ENCODE measurements around the gene IRF9. TPM values are rescaled to one million over a fixed set of nuclear protein-coding genes. Genes with fewer than 3 reads are reported as not detected.
A peak's percentile ranks its signal among the peaks of the same experiment; 100 is the strongest.

IRF9 gene
- total and polyA plus RNA-seq, 12 donors = 17.7 to 147 (median 36.7) TPM

GRCh38 chr14:24129410-24129998 is 31.6 kb upstream of the IRF9 start:
- H3K36me3 ChIP-seq = peaks cover 0 to 4% (median 0%) of the 10 kb centered on the region in 9 donors
- no peak for DNase-seq
- 90 to 94% methylated on average over 8 of the region's 8 CpGs for WGBS, 2 donors
- no peak overlapping the region for H3K4me3 ChIP-seq
- peaks cover 14 to 36% (median 22%) of the 10 kb centered on the region in 9 donors for H3K4me1 ChIP-seq
- no peaks in the 10 kb centered on the region for H3K27me3 ChIP-seq
- ATAC-seq = no peak
- TF ChIP-seq CTCF (IDR thresholded peaks at IDR 0.05) = no peak
- peak overlapping the region in 1 of 10 donors; percentile 97 for H3K27ac ChIP-seq
- intact Hi-C loops (cut with DNase I) = no loop called here
- H3K9me3 ChIP-seq = no peaks in the 10 kb centered on the region

- ATAC-seq (no peak), DNase-seq (no peak)
- no peaks in the 10 kb centered on the region for H3K36me3 ChIP-seq
- H3K27me3 ChIP-seq = no peaks in the 10 kb centered on the region
- H3K4me3 ChIP-seq = peak within 1 kb of the TSS in 9 of 10 donors; percentile 10 to 50 (median 41)
- TF ChIP-seq CTCF (IDR thresholded peaks at IDR 0.05) = no peak
- H3K9me3 ChIP-seq = no peaks in the 10 kb centered on the region
- peaks cover 14 to 38% (median 24%) of the 10 kb centered on the region in 9 donors for H3K4me1 ChIP-seq
- WGBS, 2 donors = 77 to 83% methylated on average over 5 of the region's 5 CpGs
- peak within 1 kb of the TSS; percentile 81 to 98 (median 94) for H3K27ac ChIP-seq
- intact Hi-C loops (cut with DNase I) = loop anchor here in 2 of 10 donors (2.0 kb wide), 1 partner anchor 16 kb away; the partner anchor contains the start of genes DCAF11 (in 2 of the 2) and NRL (in 2 of the 2)
These were observed 30.7 kb upstream of the IRF9 start, which contains the start of gene FITM1 for GRCh38 chr14:24130380-24130716. Gene FITM1 (plus strand): TSS chr14:24130659. CDS start chr14:24131564, 905 bp downstream.

GRCh38 chr14:24130717-24131548 is 30.1 kb upstream of the IRF9 start:
- 12 to 26% methylated on average over 7 of the region's 7 CpGs for WGBS, 2 donors
- no peak for TF ChIP-seq CTCF (IDR thresholded peaks at IDR 0.05)
- intact Hi-C loops (cut with DNase I) = loop anchor here in 3 of 10 donors (1.0 to 2.0 kb wide), 2 partner anchors 16 kb away; partner anchors contain the start of genes DCAF11 (in 2 of the 3) and NRL (in 2 of the 3)
- H3K4me1 ChIP-seq = peaks cover 14 to 41% (median 26%) of the 10 kb centered on the region in 9 donors
- H3K27me3 ChIP-seq = no peaks in the 10 kb centered on the region
- H3K27ac ChIP-seq = peak overlapping the region; percentile 81 to 98 (median 94)
- ATAC-seq (peak; percentile 52 to 87 (median 78)), DNase-seq (peak; percentile 77 to 83)
- H3K36me3 ChIP-seq = no peaks in the 10 kb centered on the region
- H3K9me3 ChIP-seq = no peaks in the 10 kb centered on the region
- peak overlapping the region in 9 of 10 donors; percentile 10 to 50 (median 41) for H3K4me3 ChIP-seq

- DNase-seq (peak in 1 of 2 donors; percentile 44), ATAC-seq (peak in 6 of 8 donors; percentile 21 to 55 (median 46))
- TF ChIP-seq CTCF (IDR thresholded peaks at IDR 0.05) = no peak
- Histone ChIP-seq H3K27ac (peak overlapping the region; percentile 81 to 98 (median 94)), H3K9me3 (no peaks in the 10 kb centered on the region), H3K4me3 (peak overlapping the region; percentile 2 to 50 (median 36)), H3K4me1 (peaks cover 14 to 44% (median 33%) of the 10 kb centered on the region in 9 donors), H3K36me3 (no peaks in the 10 kb centered on the region), H3K27me3 (no peaks in the 10 kb centered on the region)
- 36 to 41% methylated on average over 15 of the region's 15 CpGs for WGBS, 2 donors
- intact Hi-C loops (cut with DNase I) = loop anchor here in 3 of 10 donors (1.0 to 2.0 kb wide), 2 partner anchors 16 to 17 kb away; partner anchors contain the start of genes DCAF11 (in 2 of the 3) and NRL (in 2 of the 3)
These were observed 29.5 kb upstream of the IRF9 start for GRCh38 chr14:24131549-24131966.
